Suprapubic skin (tissue), 4 donors: ENCODE measurements around the gene PCARE. TPM values are rescaled to one million over a fixed set of nuclear protein-coding genes. Genes with fewer than 3 reads are reported as not detected.

Experiments
- DNase-seq, 2 donors: peaks; one replicate each; pipeline ENCODE4 v3.0.0-alpha.2; 2019; ENCODE audit warnings: low spot score in 2 of 2
- H3K27ac ChIP-seq: fragments of 200-600 bp; sonication (generic); one replicate; pipeline ENCODE4 v1.5.1; 2019
- H3K27me3 ChIP-seq: fragments of 200-600 bp; sonication (generic); one replicate; pipeline ENCODE4 v1.5.1; 2019
- H3K36me3 ChIP-seq: fragments of 200-600 bp; sonication (generic); one replicate; pipeline ENCODE4 v1.5.1; 2019
- H3K4me1 ChIP-seq: fragments of 200-600 bp; sonication (generic); one replicate; pipeline ENCODE4 v1.5.1; 2019
- H3K4me3 ChIP-seq: fragments of 200-600 bp; sonication (generic); one replicate; pipeline ENCODE4 v1.5.1; 2019; ENCODE audit warnings: mild to moderate bottlenecking
- H3K9me3 ChIP-seq: fragments of 200-600 bp; sonication (generic); one replicate; pipeline ENCODE4 v1.5.1; 2019
- CTCF ChIP-seq, 2 donors: fragments of 200-600 bp in 1 of 2; fragments of 450-650 bp in 1 of 2; sonication (generic) in 1 of 2; IDR thresholded peaks; one replicate each; pipeline ENCODE4 v1.5.1; 2016 to 2019; ENCODE audit warnings: antibody characterized with exemption in 2 of 2, mild to moderate bottlenecking in 1 of 2, moderate library complexity in 1 of 2
- EP300 ChIP-seq: sonication (generic); formaldehyde crosslinking; IDR thresholded peaks from one replicate; pipeline ENCODE4 v1.6.1; 2017; ENCODE audit warnings: antibody characterized with exemption
- POLR2A ChIP-seq, 2 donors: fragments of 450-650 bp; IDR thresholded peaks; one replicate each; pipeline ENCODE4 v1.6.1; 2017; ENCODE audit warnings: antibody characterized with exemption in 2 of 2, mild to moderate bottlenecking in 2 of 2, moderate library complexity in 2 of 2
- POLR2AphosphoS5 ChIP-seq, 3 donors: sonication (generic); formaldehyde crosslinking; IDR thresholded peaks; one replicate each; pipeline ENCODE4 v1.6.1; 2017; ENCODE audit warnings: antibody characterized with exemption in 3 of 3
- WGBS: methylation state at CpG from one replicate; pipeline ENCODE4 v1.1.5; 2018; 5-methylcytosine and 5-hydroxymethylcytosine counted together
- total RNA-seq, 4 donors: library from RNA; depleted of rRNA; stranded (reverse); fragments of >200 nt; gene quantifications; one replicate each; pipeline ENCODE4 v1.1.0, GENCODE V29; 2016

The PCARE gene
- total RNA-seq, 4 donors from 2014 or later: 0.04 to 0.34 (median 0.14) TPM

- H3K27ac ChIP-seq: peak overlapping the region; percentile 92
- no peaks in the 10 kb centered on the region for H3K9me3 ChIP-seq
- 6% methylated on average over 25 of the region's 53 CpGs for WGBS
- DNase-seq: peak; percentile 86 to 89
- TF ChIP-seq POLR2AphosphoS5 (IDR thresholded peaks at IDR 0.05) (peak in 1 of 3 donors; percentile 15), POLR2A (IDR thresholded peaks at IDR 0.05) (peak in 1 of 2 donors; percentile 15), CTCF (IDR thresholded peaks at IDR 0.05) (no peak)
- H3K36me3 ChIP-seq: no peaks in the 10 kb centered on the region
- H3K4me1 ChIP-seq: peaks cover 56% of the 10 kb centered on the region
- no peaks in the 10 kb centered on the region for H3K27me3 ChIP-seq
- H3K4me3 ChIP-seq: peak overlapping the region; percentile 60
Measured at GRCh38 chr2:29115797-29116781, 41.8 kb upstream of the PCARE start.

- no peaks in the 10 kb centered on the region for H3K27me3 ChIP-seq
- H3K4me3 ChIP-seq: peak within 1 kb of the TSS; percentile 60
- WGBS: 13% methylated on average over 8 of the region's 76 CpGs
- no peaks in the 10 kb centered on the region for H3K9me3 ChIP-seq
- peaks cover 57% of the 10 kb centered on the region for H3K4me1 ChIP-seq
- no peaks in the 10 kb centered on the region for H3K36me3 ChIP-seq
- TF ChIP-seq POLR2A (IDR thresholded peaks at IDR 0.05): peak in 1 of 2 donors; percentile 23
- TF ChIP-seq POLR2AphosphoS5 (IDR thresholded peaks at IDR 0.05): peak in 1 of 3 donors; percentile 17
- no peak for TF ChIP-seq CTCF (IDR thresholded peaks at IDR 0.05)
- no peak for TF ChIP-seq EP300
- peak in 1 of 2 donors; percentile 77 for DNase-seq
- peak within 1 kb of the TSS; percentile 92 for H3K27ac ChIP-seq
Measured at GRCh38 chr2:29114946-29115609, 40.8 kb upstream of the PCARE start, which contains the start of gene CLIP4. Gene CLIP4, plus strand, starts transcription at chr2:29115415. Its CDS starts 5,974 bp downstream, at chr2:29121389.

- H3K27me3 ChIP-seq: no peaks in the 10 kb centered on the region
- H3K27ac ChIP-seq: peak overlapping the region; percentile 92
- H3K9me3 ChIP-seq: no peaks in the 10 kb centered on the region
- no peak for DNase-seq
- H3K36me3 ChIP-seq: no peaks in the 10 kb centered on the region
- TF ChIP-seq POLR2AphosphoS5 (IDR thresholded peaks at IDR 0.05) (no peak), POLR2A (IDR thresholded peaks at IDR 0.05) (no peak), CTCF (IDR thresholded peaks at IDR 0.05) (no peak), EP300 (no peak)
- peaks cover 56% of the 10 kb centered on the region for H3K4me1 ChIP-seq
- peak overlapping the region; percentile 60 for H3K4me3 ChIP-seq
- WGBS: 81% methylated on average over 10 of the region's 10 CpGs
Measured at GRCh38 chr2:29114586-29114945, 40.2 kb upstream of the PCARE start.

GRCh38 chr2:29113891-29114321 is 39.6 kb upstream of the PCARE start:
- 27% methylated on average over 4 of the region's 4 CpGs for WGBS
- peak; percentile 83 to 89 for DNase-seq
- TF ChIP-seq POLR2AphosphoS5 (IDR thresholded peaks at IDR 0.05) (no peak), EP300 (no peak), CTCF (IDR thresholded peaks at IDR 0.05) (no peak), POLR2A (IDR thresholded peaks at IDR 0.05) (no peak)
- no peaks in the 10 kb centered on the region for H3K27me3 ChIP-seq
- peak overlapping the region; percentile 92 for H3K27ac ChIP-seq
- H3K36me3 ChIP-seq: no peaks in the 10 kb centered on the region
- no peak overlapping the region for H3K4me3 ChIP-seq
- H3K4me1 ChIP-seq: peaks cover 49% of the 10 kb centered on the region
- H3K9me3 ChIP-seq: no peaks in the 10 kb centered on the region
